Smooth muscle cell (in vitro differentiated cells): ENCODE data around the gene BMP7. TPM values are rescaled to one million over a fixed set of nuclear protein-coding genes. Genes with fewer than 3 reads are reported as not detected.
"Not testable (repeated sequence)": the region's sequence is repeated elsewhere in the genome, so short reads cannot be mapped to it uniquely, and the experiment has no call there.

ENCODE experiments used
- DNase-seq: peaks from one replicate; lab custom pipeline; 2025; ENCODE audit not compliant: unreplicated experiment; lab: John Stamatoyannopoulos, UW
- H2AFZ ChIP-seq: fragments of 200-600 bp; sonication (generic); 2 replicates; pipeline ENCODE4 v1.6.0; 2016; ENCODE audit warnings: antibody characterized with exemption, low read depth, mild to moderate bottlenecking
- H3F3A ChIP-seq: fragments of 200-600 bp; sonication (generic); 2 replicates; pipeline ENCODE4 v1.6.0; 2017; ENCODE audit warnings: antibody characterized with exemption, low read depth
- H3K27ac ChIP-seq: fragments of 200-600 bp; sonication (generic); 2 replicates; pipeline ENCODE4 v1.5.1; 2016; ENCODE audit warnings: low read depth, mild to moderate bottlenecking
- H3K27me3 ChIP-seq: fragments of 200-600 bp; sonication (generic); 2 replicates; pipeline ENCODE4 v1.6.1; 2016; ENCODE audit warnings: low read depth, mild to moderate bottlenecking
- H3K36me3 ChIP-seq: fragments of 200-600 bp; sonication (generic); 2 replicates; pipeline ENCODE4 v1.5.1; 2016; ENCODE audit warnings: low read depth
- H3K4me1 ChIP-seq: fragments of 200-600 bp; sonication (generic); 2 replicates; pipeline ENCODE4 v1.5.1; 2016; ENCODE audit warnings: low read depth
- H3K4me2 ChIP-seq: fragments of 200-600 bp; sonication (generic); 2 replicates; pipeline ENCODE4 v1.6.0; 2016; ENCODE audit warnings: mild to moderate bottlenecking
- H3K4me3 ChIP-seq: fragments of 200-600 bp; sonication (generic); 2 replicates; pipeline ENCODE4 v1.5.1; 2016; ENCODE audit warnings: mild to moderate bottlenecking
- H3K79me2 ChIP-seq: fragments of 200-600 bp; sonication (generic); 2 replicates; pipeline ENCODE4 v1.6.0; 2016; ENCODE audit warnings: low read depth, mild to moderate bottlenecking
- H3K9ac ChIP-seq: fragments of 200-600 bp; sonication (generic); 2 replicates; pipeline ENCODE4 v1.6.0; 2016; ENCODE audit warnings: low read depth
- H3K9me3 ChIP-seq: fragments of 200-600 bp; sonication (generic); replicated peaks from 2 replicates; pipeline ENCODE4 v1.5.1; 2016; ENCODE audit warnings: low read depth
- H4K20me1 ChIP-seq: fragments of 200-600 bp; sonication (generic); 2 replicates; pipeline ENCODE4 v1.6.0; 2016; ENCODE audit warnings: low read depth
- CTCF ChIP-seq: fragments of 200-600 bp; sonication (generic); IDR thresholded peaks from 2 replicates; pipeline ENCODE4 v1.5.1; 2017; ENCODE audit warnings: borderline replicate concordance, mild to moderate bottlenecking, antibody characterized with exemption; ENCODE audit not compliant: insufficient read depth, poor library complexity, severe bottlenecking
- WGBS: methylation state at CpG from one replicate; pipeline ENCODE4 v1.1.7; 2016; ENCODE audit warnings: low lambda C conversion rate; 5-methylcytosine and 5-hydroxymethylcytosine counted together
- polyA plus RNA-seq: library from polyadenylated mRNA; unstranded; fragments of >200 nt; fragmentation: Nextera tagmentation; extraction: Ambion mirVana; gene quantifications from 2 replicates; pipeline ENCODE4 v1.2.1, GENCODE V29; 2016
- total RNA-seq: library from RNA; depleted of rRNA; stranded (reverse); fragments of >200 nt; gene quantifications from 2 replicates; pipeline ENCODE4 v1.2.3, GENCODE V29; 2014

BMP7 gene
- total and polyA plus RNA-seq, 2 experiments from 2014 or later: 18.1 to 28.3 TPM

- peaks cover 4% of the 10 kb centered on the region for H4K20me1 ChIP-seq
- H2AFZ ChIP-seq: no peak overlapping the region
- no peak overlapping the region for H3K4me3 ChIP-seq
- no peaks in the 10 kb centered on the region for H3K9me3 ChIP-seq
- H3K4me2 ChIP-seq: no peak overlapping the region
- no peak for DNase-seq
- H3K36me3 ChIP-seq: no peaks in the 10 kb centered on the region
- no peak overlapping the region for H3K9ac ChIP-seq
- no peaks in the 10 kb centered on the region for H3K27me3 ChIP-seq
- WGBS: 93% methylated on average over 13 of the region's 13 CpGs
- H3K4me1 ChIP-seq: peaks cover 5% of the 10 kb centered on the region
- no peaks in the 10 kb centered on the region for H3K79me2 ChIP-seq
- peaks cover 3% of the 10 kb centered on the region for H3F3A ChIP-seq
- no peak for TF ChIP-seq CTCF
- no peak overlapping the region for H3K27ac ChIP-seq
Observed at GRCh38 chr20:57193094-57193493, 73.3 kb downstream of the BMP7 start.

GRCh38 chr20:57192311-57192710 is 74.1 kb downstream of the BMP7 start:
- no peak overlapping the region for H3K4me2 ChIP-seq
- WGBS: 96% methylated on average over 6 of the region's 6 CpGs

GRCh38 chr20:57191265-57191638 is 75.2 kb downstream of the BMP7 start:
- not testable (repeated sequence) for H3K36me3 ChIP-seq, H3K9ac ChIP-seq, H3K4me2 ChIP-seq, H3K27me3 ChIP-seq, DNase-seq, H3K9me3 ChIP-seq, H2AFZ ChIP-seq, H4K20me1 ChIP-seq, H3K27ac ChIP-seq, H3K4me3 ChIP-seq, H3K79me2 ChIP-seq, H3F3A ChIP-seq, H3K4me1 ChIP-seq
- WGBS: 95% methylated on average over 8 of the region's 8 CpGs

More at GRCh38 chr20:57192311-57192710, 74.1 kb downstream of the BMP7 start:
- H3K9ac ChIP-seq: no peak overlapping the region
- no peak for DNase-seq
- H3K9me3 ChIP-seq: no peaks in the 10 kb centered on the region
- no peaks in the 10 kb centered on the region for H3K27me3 ChIP-seq
- H3K27ac ChIP-seq: no peak overlapping the region
- H4K20me1 ChIP-seq: peaks cover 4% of the 10 kb centered on the region
- peaks cover 3% of the 10 kb centered on the region for H3F3A ChIP-seq
- H3K4me1 ChIP-seq: peaks cover under 1% of the 10 kb centered on the region
- H3K79me2 ChIP-seq: no peaks in the 10 kb centered on the region
- no peak for TF ChIP-seq CTCF
- H2AFZ ChIP-seq: no peak overlapping the region
- no peaks in the 10 kb centered on the region for H3K36me3 ChIP-seq
- H3K4me3 ChIP-seq: no peak overlapping the region

- no peak for TF ChIP-seq CTCF
- DNase-seq: no peak
Observed at GRCh38 chr20:57190536-57191264, 75.7 kb downstream of the BMP7 start.

More at GRCh38 chr20:57190536-57191264, 75.7 kb downstream of the BMP7 start:
- Histone ChIP-seq H3F3A (peaks cover 2% of the 10 kb centered on the region), H3K27ac (no peak overlapping the region), H4K20me1 (peaks cover under 1% of the 10 kb centered on the region), H3K4me3 (no peak overlapping the region), H3K4me2 (no peak overlapping the region), H2AFZ (no peak overlapping the region), H3K9me3 (no peaks in the 10 kb centered on the region), H3K36me3 (no peaks in the 10 kb centered on the region), H3K9ac (no peak overlapping the region), H3K27me3 (no peaks in the 10 kb centered on the region), H3K79me2 (no peaks in the 10 kb centered on the region), H3K4me1 (no peaks in the 10 kb centered on the region)
- 92% methylated on average over 17 of the region's 17 CpGs for WGBS
